H9 (cell line): ENCODE data around the gene ALDH3A2. TPM values are rescaled to one million over a fixed set of nuclear protein-coding genes. Genes with fewer than 3 reads are reported as not detected.

Source experiments
- DNase-seq: peaks from one replicate; pipeline ENCODE4 v3.0.0-alpha.2; 2017
- H2AFZ ChIP-seq: one replicate; pipeline ENCODE4 v1.6.1; 2013; ENCODE audit warnings: mild to moderate bottlenecking, low read length, control low read depth, moderate library complexity
- H2AK5ac ChIP-seq: 2 replicates; pipeline ENCODE4 v1.6.1; 2013; ENCODE audit warnings: low read length, control low read depth, mixed read lengths; ENCODE audit not compliant: insufficient read length
- H2BK120ac ChIP-seq: one replicate; pipeline ENCODE4 v1.6.1; 2013; ENCODE audit warnings: low read depth, mild to moderate bottlenecking, low read length, control low read depth, inconsistent platforms; ENCODE audit not compliant: poor library complexity, severe bottlenecking
- H2BK12ac ChIP-seq: 2 replicates; pipeline ENCODE4 v1.6.1; 2013; ENCODE audit warnings: low read length, control low read depth, mixed read lengths, low read depth; ENCODE audit not compliant: insufficient read length
- H2BK15ac ChIP-seq: 2 replicates; pipeline ENCODE4 v1.6.1; 2013; ENCODE audit warnings: low read depth, low read length, control low read depth
- H2BK20ac ChIP-seq: one replicate; pipeline ENCODE4 v1.6.1; 2013; ENCODE audit warnings: low read depth, mild to moderate bottlenecking, low read length, control low read depth, inconsistent platforms; ENCODE audit not compliant: poor library complexity, severe bottlenecking
- H2BK5ac ChIP-seq: 2 replicates; pipeline ENCODE4 v1.6.1; 2013; ENCODE audit warnings: low read length, control low read depth, mixed read lengths; ENCODE audit not compliant: insufficient read length
- H3K14ac ChIP-seq: 2 replicates; pipeline ENCODE4 v1.6.1; 2013; ENCODE audit warnings: low read length, control low read depth; ENCODE audit not compliant: insufficient read depth
- H3K18ac ChIP-seq: 2 replicates; pipeline ENCODE4 v1.6.1; 2013; ENCODE audit warnings: low read depth, mild to moderate bottlenecking, mixed read lengths, low read length, control low read depth; ENCODE audit not compliant: insufficient read length
- H3K23ac ChIP-seq: 2 replicates; pipeline ENCODE4 v1.6.1; 2013; ENCODE audit warnings: low read length, control low read depth, mixed read lengths, low read depth; ENCODE audit not compliant: insufficient read length
- H3K23me2 ChIP-seq: 2 replicates; pipeline ENCODE4 v1.6.1; 2013; ENCODE audit warnings: low read depth, mild to moderate bottlenecking, mixed read lengths, low read length, control low read depth; ENCODE audit not compliant: insufficient read length, poor library complexity, severe bottlenecking
- H3K27ac ChIP-seq: 2 replicates; pipeline ENCODE4 v1.5.1; 2013; ENCODE audit warnings: low read length, control low read depth, mixed read lengths, low read depth; ENCODE audit not compliant: insufficient read length
- H3K27me3 ChIP-seq: 2 replicates; pipeline ENCODE4 v1.6.1; 2013; ENCODE audit warnings: low read length, control low read depth, inconsistent platforms; ENCODE audit not compliant: insufficient read depth
- H3K4ac ChIP-seq: 2 replicates; pipeline ENCODE4 v1.6.1; 2013; ENCODE audit warnings: low read depth, mild to moderate bottlenecking, control low read depth, inconsistent platforms, low read length, moderate library complexity
- H3K4me1 ChIP-seq: 2 replicates; pipeline ENCODE4 v1.6.1; 2013; ENCODE audit warnings: low read length, control low read depth, inconsistent platforms; ENCODE audit not compliant: insufficient read depth
- H3K4me2 ChIP-seq: 2 replicates; pipeline ENCODE4 v1.6.1; 2013; ENCODE audit warnings: low read length, control low read depth, mixed read lengths; ENCODE audit not compliant: insufficient read length, insufficient read depth
- H3K56ac ChIP-seq: 2 replicates; pipeline ENCODE4 v1.6.1; 2013; ENCODE audit warnings: low read depth, mild to moderate bottlenecking, mixed read lengths, low read length, control low read depth; ENCODE audit not compliant: insufficient read length
- H3K79me1 ChIP-seq: 2 replicates; pipeline ENCODE4 v1.6.1; 2013; ENCODE audit warnings: low read depth, mild to moderate bottlenecking, moderate library complexity, low read length, control low read depth, inconsistent platforms; ENCODE audit not compliant: insufficient read depth, poor library complexity, severe bottlenecking
- H3K79me2 ChIP-seq: 2 replicates; pipeline ENCODE4 v1.6.1; 2013; ENCODE audit warnings: low read length, control low read depth, inconsistent platforms; ENCODE audit not compliant: insufficient read depth
- H3K9ac ChIP-seq: 2 replicates; pipeline ENCODE4 v1.6.1; 2013; ENCODE audit warnings: low read length, control low read depth, mixed read lengths; ENCODE audit not compliant: insufficient read length; ENCODE audit errors: extremely low read depth
- H3K9me3 ChIP-seq: one replicate; pipeline ENCODE4 v1.6.1; 2013; ENCODE audit warnings: low read depth, low read length, inconsistent platforms; ENCODE audit not compliant: control insufficient read depth
- H3T11ph ChIP-seq: one replicate; pipeline ENCODE4 v1.6.1; 2013; ENCODE audit warnings: mild to moderate bottlenecking, low read length, control low read depth, inconsistent platforms
- H4K20me1 ChIP-seq: one replicate; pipeline ENCODE4 v1.6.1; 2013; ENCODE audit not compliant: control insufficient read depth, insufficient read length, insufficient read depth
- H4K5ac ChIP-seq: 2 replicates; pipeline ENCODE4 v1.6.1; 2013; ENCODE audit warnings: low read depth, mild to moderate bottlenecking, mixed read lengths, low read length, control low read depth; ENCODE audit not compliant: insufficient read length
- H4K8ac ChIP-seq: replicated peaks from 2 replicates; pipeline ENCODE4 v1.6.1; 2013; ENCODE audit warnings: low read length, control low read depth, mixed read lengths, low read depth; ENCODE audit not compliant: insufficient read length
- H4K91ac ChIP-seq: 2 replicates; pipeline ENCODE4 v1.6.1; 2013; ENCODE audit warnings: low read depth, mild to moderate bottlenecking, moderate library complexity, mixed read lengths, low read length, control low read depth; ENCODE audit not compliant: insufficient read length
- H3K27ac Mint-ChIP-seq, 3 experiments: 2 replicates in 2 of 3; 3 replicates in 1 of 3; pipeline ENCODE4 v1.8.0; 2020 to 2021; ENCODE audit warnings: mixed read lengths in 3 of 3, mild to moderate bottlenecking in 1 of 3, moderate library complexity in 1 of 3
- H3K27me3 Mint-ChIP-seq: 2 replicates; pipeline ENCODE4 v1.8.0; 2021; ENCODE audit warnings: low read depth, mild to moderate bottlenecking, moderate library complexity, mixed read lengths
- H3K36me3 Mint-ChIP-seq, 3 experiments: 2 replicates in 2 of 3; 3 replicates in 1 of 3; pipeline ENCODE4 v1.8.0; 2020 to 2021; ENCODE audit warnings: low read depth in 3 of 3, mixed read lengths in 3 of 3; ENCODE audit not compliant: insufficient read depth in 1 of 3
- H3K4me1 Mint-ChIP-seq, 2 experiments: 2 replicates each; pipeline ENCODE4 v1.8.0; 2020; ENCODE audit warnings: mixed read lengths in 2 of 2
- H3K4me3 Mint-ChIP-seq, 2 experiments: 2 replicates in 1 of 2; 3 replicates in 1 of 2; pipeline ENCODE4 v1.8.0; 2020 to 2021; ENCODE audit warnings: mild to moderate bottlenecking in 2 of 2, mixed read lengths in 2 of 2, moderate library complexity in 1 of 2
- H3K9me3 Mint-ChIP-seq, 2 experiments: 2 replicates in 1 of 2; 3 replicates in 1 of 2; pipeline ENCODE4 v1.8.0; 2020; ENCODE audit warnings: mild to moderate bottlenecking in 2 of 2, mixed read lengths in 2 of 2, moderate library complexity in 1 of 2
- CTCF ChIP-seq: fragments of 200-600 bp; sonication (generic); conservative IDR thresholded peaks from 3 replicates; pipeline ENCODE4 v1.8.0; 2021; ENCODE audit warnings: antibody characterized with exemption, mild to moderate bottlenecking
- WGBS: extraction: QIAGEN DNeasy Blood & Tissue Kit; methylation state at CpG from one replicate; pipeline ENCODE4 v1.1.7; 2013; ENCODE audit warnings: missing lambda C conversion rate, low lambda C conversion rate, mixed read lengths; ENCODE audit not compliant: insufficient read length; ENCODE audit errors: extremely low coverage; 5-methylcytosine and 5-hydroxymethylcytosine counted together
- total RNA-seq: library from RNA; stranded (reverse); gene quantifications from 2 replicates; pipeline ENCODE4 v1.2.1, GENCODE V29; 2021

ALDH3A2 gene
- total RNA-seq, 1 experiment from 2014 or later: 100 TPM

- H2AFZ ChIP-seq: no peak overlapping the region
- no peak overlapping the region for H2BK12ac ChIP-seq
- TF ChIP-seq CTCF: no peak
- no peak overlapping the region for H4K91ac ChIP-seq
- no peak overlapping the region for H3K56ac ChIP-seq
- H2BK120ac ChIP-seq: no peak overlapping the region
- H3K79me2 ChIP-seq: no peaks in the 10 kb centered on the region
- H4K20me1 ChIP-seq: no peaks in the 10 kb centered on the region
- no peak overlapping the region; the same call in 1 of the 2 replicates for H3K14ac ChIP-seq
- Mint-ChIP-seq H3K36me3 (no peaks in the 10 kb centered on the region), H3K27ac (no peak overlapping the region), H3K27me3 (no peaks in the 10 kb centered on the region), H3K9me3 (no peaks in the 10 kb centered on the region), H3K4me3 (no peak overlapping the region), H3K4me1 (peaks cover 17 to 26% of the 10 kb centered on the region in 2 experiments)
- no peak overlapping the region for H3K9ac ChIP-seq
- no peaks in the 10 kb centered on the region for H3K79me1 ChIP-seq
- H3K23ac ChIP-seq: no peak overlapping the region
- H2BK5ac ChIP-seq: no peak overlapping the region
- H3K27ac ChIP-seq: no peak overlapping the region
- no CpG with 5 or more reads among the region's 7 CpGs for WGBS
- no peaks in the 10 kb centered on the region for H3K9me3 ChIP-seq
- H3T11ph ChIP-seq: no peak overlapping the region
- H3K4me2 ChIP-seq: no peak overlapping the region
- no peaks in the 10 kb centered on the region for H3K4me1 ChIP-seq
- no peak overlapping the region for H3K4ac ChIP-seq
- no peak overlapping the region for H2AK5ac ChIP-seq
- H2BK15ac ChIP-seq: no peak overlapping the region
- no peak overlapping the region for H3K18ac ChIP-seq
- no peak overlapping the region for H4K5ac ChIP-seq
- H4K8ac ChIP-seq: no peak overlapping the region
- H2BK20ac ChIP-seq: no peak overlapping the region
- no peak for DNase-seq
- no peaks in the 10 kb centered on the region for H3K27me3 ChIP-seq
- no peaks in the 10 kb centered on the region for H3K23me2 ChIP-seq
Observed at GRCh38 chr17:19717031-19717360, 68.4 kb downstream of the ALDH3A2 start.
